B cell (primary cell): Measurements from ENCODE around the gene ERGIC1. TPM values are rescaled to one million over a fixed set of nuclear protein-coding genes. Genes with fewer than 3 reads are reported as not detected.
"Not testable (repeated sequence)": the region's sequence is repeated elsewhere in the genome, so short reads cannot be mapped to it uniquely, and the experiment has no call there.

Experiments used
- ATAC-seq: fragments of 200-7000 bp; cut with Tn5 transposase; one replicate; pipeline ENCODE4 v1.10.0; 2021; ENCODE audit warnings: low read depth, mild to moderate bottlenecking, moderate number of reproducible peaks, moderate library complexity
- CTCF ChIA-PET: fragments of 350-600 bp; sonication (Branson Sonifier 250); formaldehyde crosslinking; loops from one replicate; lab custom pipeline; 2021; ENCODE audit warnings: antibody characterized with exemption, inconsistent platforms; lab: Charles Lee
- POLR2A ChIA-PET: fragments of 350-600 bp; sonication (Branson Sonifier 250); formaldehyde crosslinking; loops from one replicate; lab custom pipeline; 2021; ENCODE audit warnings: antibody characterized with exemption; lab: Charles Lee
- DNase-seq: peaks from one replicate; pipeline ENCODE4 v3.0.0; 2013
- H2AFZ ChIP-seq: 2 replicates; pipeline ENCODE4 v1.6.1; 2012; ENCODE audit warnings: mild to moderate bottlenecking, low read depth, low read length; ENCODE audit not compliant: insufficient read depth, poor library complexity, severe bottlenecking
- H3K27ac ChIP-seq, 2 donors: 1 replicate in 1 of 2; 2 replicates in 1 of 2; pipeline ENCODE4 v1.5.1; 2012 to 2013; ENCODE audit warnings: low read length in 2 of 2, mild to moderate bottlenecking in 2 of 2, moderate library complexity in 1 of 2
- H3K27me3 ChIP-seq, 4 experiments: fragments of 200-600 bp in 1 of 4; sonication (generic) in 1 of 4; replicated peaks in 1 of 4; 1 replicate in 2 of 4; 2 replicates in 2 of 4; pipeline versions ENCODE4 v1.6.1 to v1.7.0; 2013 to 2016; ENCODE audit warnings: low read length in 3 of 4, mild to moderate bottlenecking in 2 of 4, mixed read lengths in 1 of 4, moderate library complexity in 1 of 4; ENCODE audit not compliant: insufficient read depth in 4 of 4, control insufficient read depth in 3 of 4; ENCODE audit errors: control extremely low read depth in 1 of 4
- H3K36me3 ChIP-seq, 2 experiments: replicated peaks in 1 of 2; 1 replicate in 1 of 2; 2 replicates in 1 of 2; pipeline versions ENCODE4 v1.6.1 to v1.7.1; 2013; ENCODE audit warnings: low read length in 1 of 2; ENCODE audit not compliant: insufficient read depth in 2 of 2, control insufficient read depth in 1 of 2; ENCODE audit errors: control extremely low read depth in 1 of 2, extremely low read depth in 1 of 2
- H3K4me1 ChIP-seq, 2 donors: fragments of 200-600 bp in 1 of 2; sonication (generic) in 1 of 2; 1 replicate in 1 of 2; 2 replicates in 1 of 2; pipeline versions ENCODE4 v1.5.1 to v1.6.1; 2013 to 2017; ENCODE audit warnings: low read length in 2 of 2; ENCODE audit not compliant: control insufficient read depth in 2 of 2, insufficient read depth in 2 of 2
- H3K4me2 ChIP-seq: replicated peaks from 2 replicates; pipeline ENCODE3; 2012; ENCODE audit warnings: mild to moderate bottlenecking, low read depth, low read length; ENCODE audit not compliant: poor library complexity, severe bottlenecking
- H3K4me3 ChIP-seq, 5 experiments: fragments of 200-600 bp in 1 of 5; sonication (generic) in 1 of 5; 1 replicate in 3 of 5; 2 replicates in 2 of 5; pipeline versions ENCODE4 v1.5.1 to v1.7.0; 2011 to 2016; ENCODE audit warnings: low read length in 4 of 5, mild to moderate bottlenecking in 4 of 5, low read depth in 2 of 5, control low read depth in 1 of 5, moderate library complexity in 1 of 5; ENCODE audit not compliant: insufficient read depth in 1 of 5; ENCODE audit errors: control extremely low read depth in 1 of 5, extremely low read depth in 1 of 5
- H3K79me2 ChIP-seq: fragments of 200-600 bp; sonication (generic); one replicate; pipeline ENCODE4 v1.6.0; 2016; ENCODE audit warnings: low read length; ENCODE audit not compliant: control insufficient read depth, insufficient read depth
- H3K9ac ChIP-seq: fragments of 200-600 bp; sonication (generic); 2 replicates; pipeline ENCODE4 v1.6.1; 2017; ENCODE audit warnings: mild to moderate bottlenecking, low read length, moderate library complexity
- H3K9me3 ChIP-seq, 3 donors: one replicate each; pipeline versions ENCODE4 v1.6.1 to v1.7.1; 2013; ENCODE audit warnings: low read length in 2 of 3; ENCODE audit not compliant: control insufficient read depth in 2 of 3, insufficient read depth in 1 of 3; ENCODE audit errors: control extremely low read depth in 1 of 3
- H4K20me1 ChIP-seq: 2 replicates; pipeline ENCODE4 v1.6.0; 2012; ENCODE audit warnings: mild to moderate bottlenecking, low read length; ENCODE audit not compliant: insufficient read depth, control insufficient read depth, poor library complexity, severe bottlenecking
- H3K27ac Mint-ChIP-seq: one replicate; pipeline ENCODE4 v1.8.0; 2021; ENCODE audit warnings: mixed read lengths
- H3K27me3 Mint-ChIP-seq: one replicate; pipeline ENCODE4 v1.8.0; 2021; ENCODE audit warnings: mixed read lengths
- H3K4me1 Mint-ChIP-seq: one replicate; pipeline ENCODE4 v1.8.0; 2021; ENCODE audit warnings: mixed read lengths
- H3K4me3 Mint-ChIP-seq: one replicate; pipeline ENCODE4 v1.8.0; 2021; ENCODE audit warnings: mixed read lengths
- H3K9me3 Mint-ChIP-seq: one replicate; pipeline ENCODE4 v1.8.0; 2022; ENCODE audit warnings: mixed read lengths; ENCODE audit not compliant: insufficient read depth
- EZH2 ChIP-seq: IDR thresholded peaks from 2 replicates; pipeline ENCODE4 v1.6.1; 2012; ENCODE audit warnings: borderline replicate concordance, low read depth, mild to moderate bottlenecking, moderate library complexity, low read length; ENCODE audit not compliant: insufficient read depth, poor library complexity, severe bottlenecking
- WGBS: methylation state at CpG from one replicate; pipeline ENCODE4 v1.1.5; 2013; ENCODE audit warnings: missing lambda C conversion rate; ENCODE audit not compliant: insufficient coverage; 5-methylcytosine and 5-hydroxymethylcytosine counted together
- intact Hi-C: fragments of 100-400 bp; cut with micrococcal nuclease; formaldehyde crosslinking; loops from one replicate; pipeline ENCODE4 v1.10.0; 2022
- polyA plus RNA-seq: library from polyadenylated mRNA; depleted of rRNA; stranded (reverse); fragments of >200 nt; gene quantifications from 2 replicates; pipeline ENCODE4 v1.2.3, GENCODE V29; 2012
- total RNA-seq, 2 donors: library from RNA; stranded (reverse); fragments of 120-200 nt in 1 of 2; gene quantifications; 1 replicate in 1 of 2; 2 replicates in 1 of 2; pipeline versions ENCODE4 v1.2.3 to v1.2.4, GENCODE V29; 2013 to 2022
- TF ChIP-seq, protein P1 (sequence below): fragments of 200-600 bp; IDR thresholded peaks from one replicate; pipeline ENCODE4 v1.8.0; 2022; ENCODE audit warnings: antibody characterized with exemption, mild to moderate bottlenecking

The ERGIC1 gene
- total and polyA plus RNA-seq, 2 donors (not counting 1 experiment from before 2014, with no cell fraction given): 86.3 to 140 TPM

DNA sequence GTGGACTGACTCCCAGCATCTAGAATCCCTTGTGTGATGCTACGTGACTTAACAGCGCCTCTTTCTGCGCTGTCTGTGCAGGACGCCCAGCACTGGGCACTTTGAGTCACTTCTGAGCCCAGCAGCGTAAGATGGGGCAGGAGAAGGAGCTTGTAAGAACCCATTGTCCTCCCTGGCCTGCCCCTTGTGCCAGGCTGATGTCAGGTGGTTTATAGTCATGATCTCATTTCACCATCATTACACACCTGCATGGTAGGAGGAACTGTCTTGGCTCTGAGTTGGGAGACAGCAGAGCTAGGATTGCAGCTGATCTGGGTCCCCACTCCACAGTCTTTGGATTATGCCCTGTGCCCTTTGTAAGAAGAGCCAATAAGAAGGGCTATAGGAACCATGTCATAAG is 12.2 kb downstream of the ERGIC1 start:
- ChIA-PET POLR2A (interaction anchor here (1.0 kb wide), 1 partner anchor 74 kb away, joined by 3 read pairs; no protein-coding TSS in a partner anchor), CTCF (no interaction called here)
- H3K27ac Mint-ChIP-seq: peak overlapping the region; percentile 70
- no peak for ATAC-seq
- H3K9ac ChIP-seq: no peak overlapping the region
- H3K9me3 Mint-ChIP-seq: no peaks in the 10 kb centered on the region
- WGBS: 97% methylated on average over 5 of the region's 5 CpGs
- no peaks in the 10 kb centered on the region for H4K20me1 ChIP-seq
- no peaks in the 10 kb centered on the region for H3K27me3 Mint-ChIP-seq
- TF ChIP-seq, protein P1, sequence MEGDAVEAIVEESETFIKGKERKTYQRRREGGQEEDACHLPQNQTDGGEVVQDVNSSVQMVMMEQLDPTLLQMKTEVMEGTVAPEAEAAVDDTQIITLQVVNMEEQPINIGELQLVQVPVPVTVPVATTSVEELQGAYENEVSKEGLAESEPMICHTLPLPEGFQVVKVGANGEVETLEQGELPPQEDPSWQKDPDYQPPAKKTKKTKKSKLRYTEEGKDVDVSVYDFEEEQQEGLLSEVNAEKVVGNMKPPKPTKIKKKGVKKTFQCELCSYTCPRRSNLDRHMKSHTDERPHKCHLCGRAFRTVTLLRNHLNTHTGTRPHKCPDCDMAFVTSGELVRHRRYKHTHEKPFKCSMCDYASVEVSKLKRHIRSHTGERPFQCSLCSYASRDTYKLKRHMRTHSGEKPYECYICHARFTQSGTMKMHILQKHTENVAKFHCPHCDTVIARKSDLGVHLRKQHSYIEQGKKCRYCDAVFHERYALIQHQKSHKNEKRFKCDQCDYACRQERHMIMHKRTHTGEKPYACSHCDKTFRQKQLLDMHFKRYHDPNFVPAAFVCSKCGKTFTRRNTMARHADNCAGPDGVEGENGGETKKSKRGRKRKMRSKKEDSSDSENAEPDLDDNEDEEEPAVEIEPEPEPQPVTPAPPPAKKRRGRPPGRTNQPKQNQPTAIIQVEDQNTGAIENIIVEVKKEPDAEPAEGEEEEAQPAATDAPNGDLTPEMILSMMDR: no peak
- TF ChIP-seq EZH2: no peak
- peaks cover 61 to 73% of the 10 kb centered on the region in 2 donors for H3K4me1 ChIP-seq
- intact Hi-C loops: no loop called here
- H3K4me3 Mint-ChIP-seq: no peak overlapping the region
- H3K4me1 Mint-ChIP-seq: peaks cover 82% of the 10 kb centered on the region
- H3K36me3 ChIP-seq: peaks cover 1 to 22% of the 10 kb centered on the region in 2 experiments
- no peak overlapping the region for H3K4me3 ChIP-seq
- H2AFZ ChIP-seq: no peak overlapping the region
- no peak for DNase-seq
- no peaks in the 10 kb centered on the region for H3K9me3 ChIP-seq
- H3K79me2 ChIP-seq: peaks cover 95% of the 10 kb centered on the region
- no peak overlapping the region for H3K4me2 ChIP-seq
- H3K27me3 ChIP-seq: no peaks in the 10 kb centered on the region
- H3K27ac ChIP-seq: peak overlapping the region in 1 of 2 donors; percentile 53

DNA sequence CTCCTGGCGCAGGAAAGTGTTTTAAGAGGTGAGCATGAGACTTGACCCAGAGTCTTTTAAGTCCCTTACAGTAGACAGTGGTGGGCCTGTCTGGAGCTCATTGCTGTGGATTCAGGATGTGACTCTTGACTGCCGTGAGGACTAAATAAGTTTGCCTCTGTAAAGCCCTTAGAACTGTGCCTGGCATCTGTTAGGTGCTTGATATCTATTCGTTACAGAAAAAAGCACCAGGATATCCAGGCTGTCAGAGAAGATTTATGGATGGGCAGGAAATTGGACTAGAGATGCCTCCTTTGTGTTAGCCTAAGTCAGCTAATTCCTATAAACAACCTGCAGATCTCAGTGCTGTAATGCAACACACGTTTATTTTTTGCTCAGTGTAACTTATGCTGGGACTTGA is 12.6 kb downstream of the ERGIC1 start:
- peaks cover 65 to 77% of the 10 kb centered on the region in 2 donors for H3K4me1 ChIP-seq
- H3K4me3 ChIP-seq: no peak overlapping the region
- H3K4me1 Mint-ChIP-seq: peaks cover 82% of the 10 kb centered on the region
- H2AFZ ChIP-seq: no peak overlapping the region
- TF ChIP-seq, protein P1: no peak
- TF ChIP-seq EZH2: no peak
- DNase-seq (no peak), ATAC-seq (no peak)
- H3K36me3 ChIP-seq: peaks cover 1 to 18% of the 10 kb centered on the region in 2 experiments
- no peaks in the 10 kb centered on the region for H3K27me3 Mint-ChIP-seq
- peaks cover 3% of the 10 kb centered on the region for H4K20me1 ChIP-seq
- H3K4me2 ChIP-seq: no peak overlapping the region
- no peaks in the 10 kb centered on the region for H3K9me3 ChIP-seq
- intact Hi-C loops: no loop called here
- peak overlapping the region in 1 of 2 donors; percentile 53 for H3K27ac ChIP-seq
- CTCF ChIA-PET: no interaction called here
- H3K79me2 ChIP-seq: peaks cover 95% of the 10 kb centered on the region
- no peaks in the 10 kb centered on the region for H3K9me3 Mint-ChIP-seq
- H3K4me3 Mint-ChIP-seq: no peak overlapping the region
- peak overlapping the region; percentile 70 for H3K27ac Mint-ChIP-seq
- no peak overlapping the region for H3K9ac ChIP-seq
- POLR2A ChIA-PET: interaction anchor here (1.0 kb wide), 1 partner anchor 75 kb away, joined by 3 read pairs; no protein-coding TSS in a partner anchor
- no peaks in the 10 kb centered on the region for H3K27me3 ChIP-seq
- WGBS: 51% methylated on average over 4 of the region's 4 CpGs

DNA sequence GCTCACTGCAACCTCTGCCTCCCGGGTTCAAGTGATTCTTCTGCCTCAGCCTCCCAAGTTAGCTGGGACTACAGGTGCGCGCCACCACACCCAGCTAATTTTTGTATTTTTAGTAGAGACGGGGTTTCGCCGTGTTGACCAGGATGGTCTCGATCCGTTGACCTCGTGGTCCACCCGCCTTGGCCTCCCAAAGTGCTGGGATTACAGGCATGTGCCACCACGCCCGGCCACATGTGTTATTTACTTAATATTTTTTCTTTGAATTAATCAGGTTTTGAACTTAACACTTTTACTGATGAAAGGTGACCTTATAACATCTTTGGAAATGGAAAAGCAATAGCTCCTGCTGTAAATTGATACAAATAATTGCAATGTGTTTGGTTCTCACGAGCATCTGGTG is 13.5 kb downstream of the ERGIC1 start:
- peaks cover 71 to 84% of the 10 kb centered on the region in 2 donors for H3K4me1 ChIP-seq
- ATAC-seq, H3K9ac ChIP-seq, H3K9me3 ChIP-seq, H3K27me3 ChIP-seq, H2AFZ ChIP-seq, H3K4me3 ChIP-seq, H3K4me3 Mint-ChIP-seq, H3K27me3 Mint-ChIP-seq, DNase-seq, H3K9me3 Mint-ChIP-seq, intact Hi-C loops: not testable (repeated sequence)
- H3K27ac ChIP-seq: peak overlapping the region in 1 of 2 donors; percentile 95
- H3K36me3 ChIP-seq: peaks cover 1 to 19% of the 10 kb centered on the region in 2 experiments
- peaks cover 12% of the 10 kb centered on the region for H4K20me1 ChIP-seq
- Mint-ChIP-seq H3K4me1 (peaks cover 87% of the 10 kb centered on the region), H3K27ac (peak overlapping the region; percentile 95)
- POLR2A ChIA-PET: interaction anchor here (1.3 kb wide), 1 partner anchor 76 kb away, joined by 3 read pairs; the partner anchor contains the start of gene DUSP1
- peak overlapping the region; percentile 67 for H3K4me2 ChIP-seq
- CTCF ChIA-PET: interaction anchor here (0.9 to 5.6 kb wide), 3 partner anchors 9 to 133 kb away, joined by 3 to 40 read pairs (median 7); partner anchors contain the start of gene DUSP1
- H3K79me2 ChIP-seq: peaks cover 95% of the 10 kb centered on the region
- WGBS: 88% methylated on average over 5 of the region's 13 CpGs
